ENCODE results near the gene TEX26.

The TEX26 gene

DNA sequence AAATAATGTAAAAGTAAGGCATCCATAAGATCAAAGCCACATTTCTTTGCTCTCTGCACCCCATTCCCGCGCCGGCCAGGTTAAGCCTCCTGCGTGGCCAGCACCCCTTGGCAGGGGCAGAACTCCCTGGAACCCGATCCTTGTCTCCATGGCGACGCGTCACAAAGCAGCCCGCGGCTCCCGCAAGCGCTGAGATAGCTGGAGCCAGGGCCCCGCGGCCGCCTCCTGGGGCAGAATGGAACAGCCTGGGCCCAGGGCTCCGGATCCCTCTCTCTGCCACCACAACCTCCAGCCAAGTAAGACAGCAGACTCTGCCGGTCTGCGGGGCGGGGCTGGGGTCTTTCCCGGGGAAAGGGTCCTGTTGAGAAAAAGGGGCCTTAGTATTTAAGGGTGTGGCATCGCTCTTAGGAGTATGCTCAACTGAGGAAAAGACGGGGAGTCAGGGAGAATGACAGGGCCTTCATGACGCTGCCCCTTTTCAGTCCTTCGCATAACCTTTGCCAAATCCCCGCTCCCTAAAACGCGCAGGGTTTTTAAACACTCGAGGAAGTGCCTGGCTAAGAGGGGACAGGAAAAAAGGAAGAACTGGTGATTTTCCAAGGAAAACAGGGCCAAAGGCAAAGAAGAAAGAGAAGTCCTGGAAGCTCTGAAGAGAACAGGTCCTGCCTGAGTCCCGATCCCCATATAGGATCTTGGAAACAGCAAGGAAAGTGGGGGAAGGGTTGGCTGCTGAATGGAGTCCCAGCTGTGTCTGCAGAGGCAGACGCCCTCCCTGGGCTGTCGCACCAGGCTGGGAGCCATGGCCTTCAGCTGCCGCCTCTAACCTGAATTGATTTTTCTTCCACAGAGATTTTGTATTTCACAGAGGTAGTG is at the start of gene TEX26:
Gene TEX26, plus strand, starts transcription at position 176 of the 873 bp plus-strand sequence. Its CDS starts 60 bp downstream, at position 236.
- ChIA-PET CTCF (no interaction called here), POLR2A (ENCODE audit: low non-redundant PET) (no interaction called here)
- TF ChIP-seq, protein P1, sequence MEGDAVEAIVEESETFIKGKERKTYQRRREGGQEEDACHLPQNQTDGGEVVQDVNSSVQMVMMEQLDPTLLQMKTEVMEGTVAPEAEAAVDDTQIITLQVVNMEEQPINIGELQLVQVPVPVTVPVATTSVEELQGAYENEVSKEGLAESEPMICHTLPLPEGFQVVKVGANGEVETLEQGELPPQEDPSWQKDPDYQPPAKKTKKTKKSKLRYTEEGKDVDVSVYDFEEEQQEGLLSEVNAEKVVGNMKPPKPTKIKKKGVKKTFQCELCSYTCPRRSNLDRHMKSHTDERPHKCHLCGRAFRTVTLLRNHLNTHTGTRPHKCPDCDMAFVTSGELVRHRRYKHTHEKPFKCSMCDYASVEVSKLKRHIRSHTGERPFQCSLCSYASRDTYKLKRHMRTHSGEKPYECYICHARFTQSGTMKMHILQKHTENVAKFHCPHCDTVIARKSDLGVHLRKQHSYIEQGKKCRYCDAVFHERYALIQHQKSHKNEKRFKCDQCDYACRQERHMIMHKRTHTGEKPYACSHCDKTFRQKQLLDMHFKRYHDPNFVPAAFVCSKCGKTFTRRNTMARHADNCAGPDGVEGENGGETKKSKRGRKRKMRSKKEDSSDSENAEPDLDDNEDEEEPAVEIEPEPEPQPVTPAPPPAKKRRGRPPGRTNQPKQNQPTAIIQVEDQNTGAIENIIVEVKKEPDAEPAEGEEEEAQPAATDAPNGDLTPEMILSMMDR (conservative IDR thresholded peaks at IDR 0.05; ENCODE audit: low read depth), result no peak
- no peak for DNase-seq (ENCODE audit: low spot score)
- no peak within 1 kb of the TSS for H3K27ac ChIP-seq

DNA sequence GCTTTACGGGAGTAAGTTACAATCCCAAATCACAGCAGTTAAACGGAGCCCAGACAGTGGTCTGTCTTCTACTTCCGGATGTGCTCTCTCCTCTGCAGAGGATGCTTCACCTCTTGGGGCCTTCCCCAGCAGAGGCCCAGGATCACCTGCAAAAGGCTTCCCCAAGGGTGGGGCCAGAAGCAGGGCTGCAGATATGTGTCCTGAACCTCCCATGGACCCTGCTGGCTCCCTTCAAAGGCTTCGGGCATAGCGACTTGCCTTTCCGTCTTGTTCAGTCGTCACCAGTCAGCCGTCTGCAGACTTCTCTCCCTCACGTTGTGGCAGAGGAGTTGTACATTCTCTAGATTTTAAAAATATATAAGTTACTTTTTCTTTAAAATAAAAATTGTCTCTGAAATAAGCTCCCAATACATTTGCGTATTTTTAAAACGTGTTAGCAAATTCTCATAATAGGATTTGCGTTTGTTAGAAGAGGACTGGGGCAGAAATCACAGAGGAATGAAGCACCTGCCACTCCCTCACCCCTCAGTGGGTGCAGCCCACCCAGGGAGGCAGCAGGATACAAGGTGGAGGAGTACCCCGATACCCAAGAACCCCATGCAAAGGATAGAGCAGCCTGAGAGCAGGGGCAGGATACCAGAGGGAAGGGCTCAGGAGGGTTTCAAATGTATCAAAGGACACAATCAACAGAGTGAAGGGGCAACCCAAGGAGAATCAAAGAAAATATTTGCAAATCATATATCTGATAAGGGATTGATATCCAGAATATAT is 49.3 kb upstream of the TEX26 start:
- CTCF ChIA-PET, result no interaction called here
- no peak overlapping the region for H3K27ac ChIP-seq
- DNase-seq (ENCODE audit: low spot score), result no peak

DNA sequence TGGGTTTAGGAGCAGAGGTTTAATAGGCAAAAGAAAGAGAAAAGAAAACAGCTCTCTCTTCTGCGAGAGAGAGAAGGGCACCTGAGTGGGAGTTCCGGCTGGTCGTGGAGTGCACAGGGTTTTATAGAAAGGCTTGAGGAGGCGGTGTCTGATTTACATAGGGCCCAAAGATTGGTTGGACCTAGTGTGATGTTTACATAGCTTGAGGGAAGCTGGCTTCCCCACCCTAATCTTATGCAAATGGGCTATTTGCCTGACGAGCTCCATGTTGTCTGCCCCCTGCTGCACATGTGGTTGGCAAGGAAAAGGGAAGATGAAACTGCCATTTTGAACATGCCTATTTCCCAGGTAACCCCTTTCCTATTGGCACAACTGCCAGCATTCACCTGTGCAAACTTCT is 47.9 kb upstream of the TEX26 start:
- ChIA-PET POLR2A (ENCODE audit: low non-redundant PET) (no interaction called here), CTCF (no interaction called here)
- TF ChIP-seq, protein P1 (conservative IDR thresholded peaks at IDR 0.05; ENCODE audit: low read depth), result no peak
- no peak overlapping the region for H3K27ac ChIP-seq
- DNase-seq (ENCODE audit: low spot score), result no peak

More for the DNA sequence above, 49.3 kb upstream of the TEX26 start:
- POLR2A ChIA-PET (ENCODE audit: low non-redundant PET), result no interaction called here
- TF ChIP-seq, protein P1 (conservative IDR thresholded peaks at IDR 0.05; ENCODE audit: low read depth), result no peak

DNA sequence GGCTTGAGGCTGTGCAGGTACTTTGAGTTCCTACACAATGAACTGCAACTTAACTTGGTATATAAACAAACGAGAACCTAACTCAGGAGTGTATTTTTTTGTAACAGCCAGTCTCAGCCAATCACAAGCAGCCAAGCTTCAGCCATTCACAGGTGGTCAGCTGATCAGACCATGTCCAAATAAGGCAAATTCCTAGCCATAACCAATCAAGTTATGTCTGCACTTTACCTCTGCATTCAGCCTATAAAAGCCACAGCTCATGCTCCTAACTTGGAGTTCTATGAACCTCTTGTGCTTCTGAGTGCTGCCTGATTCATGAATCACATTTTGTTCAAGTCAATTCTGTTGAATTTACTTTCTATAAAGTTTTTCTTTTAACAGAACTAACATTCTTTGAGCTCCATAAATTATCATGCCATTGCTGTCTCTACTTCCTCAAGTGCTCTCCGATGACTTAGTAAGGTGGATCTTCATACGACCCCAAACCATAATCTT is 43.2 kb upstream of the TEX26 start:
- no peak for DNase-seq (ENCODE audit: low spot score)
- TF ChIP-seq, protein P1 (conservative IDR thresholded peaks at IDR 0.05; ENCODE audit: low read depth), result no peak
- H3K27ac ChIP-seq, result no peak overlapping the region
- ChIA-PET POLR2A (ENCODE audit: low non-redundant PET) (no interaction called here), CTCF (no interaction called here)

DNA sequence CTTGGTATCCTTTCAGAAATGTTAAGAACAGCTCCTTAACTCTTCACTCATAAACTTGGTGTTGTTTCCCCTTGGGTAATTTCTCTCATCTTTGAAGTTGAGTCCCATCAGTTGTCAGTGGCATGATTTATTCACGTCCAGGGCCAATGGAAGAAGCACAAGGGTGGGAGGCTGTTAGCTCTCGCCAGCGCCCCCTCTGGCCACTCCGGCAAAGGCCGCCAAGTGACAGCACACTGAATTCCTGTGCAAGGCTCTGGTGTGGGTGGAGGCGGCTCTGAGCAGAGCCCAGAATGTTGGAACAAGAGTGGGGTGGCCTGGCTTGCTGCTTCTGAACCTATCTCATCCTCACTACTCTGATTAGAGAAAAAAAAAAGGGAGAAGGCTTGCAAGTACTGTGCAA is 39.5 kb upstream of the TEX26 start:
- no peak for DNase-seq (ENCODE audit: low spot score)
- POLR2A ChIA-PET (ENCODE audit: low non-redundant PET), result no interaction called here
- TF ChIP-seq, protein P1 (conservative IDR thresholded peaks at IDR 0.05; ENCODE audit: low read depth), result no peak
- CTCF ChIA-PET, result interaction anchor here (0.7 kb wide), 2 partner anchors 19 to 92 kb away, joined by 6 read pairs; no protein-coding TSS in a partner anchor
- no peak overlapping the region for H3K27ac ChIP-seq

DNA sequence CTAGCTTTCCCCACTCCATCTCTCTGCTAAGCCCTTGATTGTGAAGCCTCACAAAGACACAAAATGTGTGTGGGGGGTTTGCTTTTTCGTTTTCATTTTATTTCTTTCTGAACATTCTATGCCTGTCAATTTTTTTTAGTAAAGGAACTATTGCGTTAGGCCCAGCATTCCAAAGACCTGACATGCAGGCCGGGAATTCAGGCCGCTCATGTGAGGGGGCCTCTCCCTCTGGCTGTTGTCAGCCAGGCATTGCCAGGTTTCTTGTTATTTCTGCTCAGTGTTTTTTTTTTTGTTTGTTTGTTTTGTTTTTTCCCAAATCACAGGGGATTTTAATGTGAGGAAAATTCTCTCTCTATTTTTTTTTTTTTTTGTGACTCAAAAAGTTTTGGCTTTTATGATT is 36.7 kb upstream of the TEX26 start:
- ChIA-PET CTCF (no interaction called here), POLR2A (ENCODE audit: low non-redundant PET) (no interaction called here)
- H3K27ac ChIP-seq, result no peak overlapping the region
- peak; percentile 56 for DNase-seq (ENCODE audit: low spot score)
- TF ChIP-seq, protein P1 (conservative IDR thresholded peaks at IDR 0.05; ENCODE audit: low read depth), result no peak

Measured in RWPE1 (cell line).